Neural cell (in vitro differentiated cells): ENCODE measurements around the gene DCXR.

Source experiments
- EP300 ChIP-seq: fragments of 450-650 bp; conservative IDR thresholded peaks from 2 replicates; pipeline ENCODE4 v1.6.1; 2014; ENCODE audit warnings: antibody characterized with exemption, mild to moderate bottlenecking, moderate library complexity; ENCODE audit not compliant: poor library complexity, severe bottlenecking
- EZH2 ChIP-seq: fragments of 200-600, 300-800 bp; shearing (Covaris generic), sonication (generic); IDR thresholded peaks from 2 replicates; pipeline ENCODE4 v1.6.1; 2014; ENCODE audit warnings: antibody characterized with exemption, low read length, borderline replicate concordance, mild to moderate bottlenecking; ENCODE audit not compliant: insufficient read depth, poor library complexity, severe bottlenecking
- MXI1 ChIP-seq: fragments of 450-650 bp; conservative IDR thresholded peaks from 2 replicates; pipeline ENCODE4 v1.6.1; 2014; ENCODE audit warnings: antibody characterized with exemption, mild to moderate bottlenecking; ENCODE audit not compliant: poor library complexity, severe bottlenecking
- POLR2AphosphoS5 ChIP-seq: IDR thresholded peaks from 2 replicates; pipeline ENCODE4 v1.6.1; 2012
- RAD21 ChIP-seq: fragments of 450-650 bp; conservative IDR thresholded peaks from 2 replicates; pipeline ENCODE4 v1.6.1; 2014; ENCODE audit warnings: antibody characterized with exemption, mild to moderate bottlenecking, moderate library complexity
- SMC3 ChIP-seq: fragments of 450-650 bp; conservative IDR thresholded peaks from 2 replicates; pipeline ENCODE4 v1.6.1; 2014; ENCODE audit warnings: antibody characterized with exemption, mild to moderate bottlenecking, moderate library complexity; ENCODE audit not compliant: poor library complexity
- TAF1 ChIP-seq: IDR thresholded peaks from 2 replicates; pipeline ENCODE4 v1.6.1; 2012; ENCODE audit warnings: low read depth
- TF ChIP-seq, protein P1 (sequence below): fragments of 450-650 bp; IDR thresholded peaks from 2 replicates; pipeline ENCODE4 v1.5.1; 2014; ENCODE audit warnings: antibody characterized with exemption, mild to moderate bottlenecking, moderate library complexity; ENCODE audit not compliant: poor library complexity, severe bottlenecking
- TF ChIP-seq, protein P2 (sequence below): IDR thresholded peaks from 2 replicates; pipeline ENCODE4 v1.6.1; 2012; ENCODE audit warnings: borderline replicate concordance

DNA sequence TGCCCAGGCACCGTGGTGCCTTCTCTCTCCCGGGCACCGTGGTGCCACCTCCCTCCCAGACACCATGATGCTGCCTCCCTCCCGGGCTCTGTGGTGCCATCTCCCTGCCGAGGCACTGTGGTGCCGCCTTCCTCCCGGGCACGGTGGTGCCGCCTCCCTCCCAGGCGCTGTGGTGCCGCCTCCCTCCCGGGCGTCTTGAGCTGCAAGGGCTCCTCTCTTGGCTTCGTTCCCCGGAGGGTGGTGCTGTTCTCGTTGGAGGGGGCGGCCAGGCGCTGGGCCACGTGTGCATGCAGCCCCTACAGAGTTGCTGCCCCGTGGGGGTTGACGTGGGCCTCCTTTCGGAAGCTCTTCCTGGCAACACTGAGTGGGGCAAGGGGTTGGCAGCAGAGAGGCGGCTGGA, 23.1 kb downstream of the DCXR start:
- TF ChIP-seq, protein P1, sequence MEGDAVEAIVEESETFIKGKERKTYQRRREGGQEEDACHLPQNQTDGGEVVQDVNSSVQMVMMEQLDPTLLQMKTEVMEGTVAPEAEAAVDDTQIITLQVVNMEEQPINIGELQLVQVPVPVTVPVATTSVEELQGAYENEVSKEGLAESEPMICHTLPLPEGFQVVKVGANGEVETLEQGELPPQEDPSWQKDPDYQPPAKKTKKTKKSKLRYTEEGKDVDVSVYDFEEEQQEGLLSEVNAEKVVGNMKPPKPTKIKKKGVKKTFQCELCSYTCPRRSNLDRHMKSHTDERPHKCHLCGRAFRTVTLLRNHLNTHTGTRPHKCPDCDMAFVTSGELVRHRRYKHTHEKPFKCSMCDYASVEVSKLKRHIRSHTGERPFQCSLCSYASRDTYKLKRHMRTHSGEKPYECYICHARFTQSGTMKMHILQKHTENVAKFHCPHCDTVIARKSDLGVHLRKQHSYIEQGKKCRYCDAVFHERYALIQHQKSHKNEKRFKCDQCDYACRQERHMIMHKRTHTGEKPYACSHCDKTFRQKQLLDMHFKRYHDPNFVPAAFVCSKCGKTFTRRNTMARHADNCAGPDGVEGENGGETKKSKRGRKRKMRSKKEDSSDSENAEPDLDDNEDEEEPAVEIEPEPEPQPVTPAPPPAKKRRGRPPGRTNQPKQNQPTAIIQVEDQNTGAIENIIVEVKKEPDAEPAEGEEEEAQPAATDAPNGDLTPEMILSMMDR = no peak
- TF ChIP-seq RAD21 (no peak), EZH2 (no peak), SMC3 (no peak), POLR2AphosphoS5 (no peak), TAF1 (no peak), MXI1 (no peak), EP300 (no peak)
- TF ChIP-seq, protein P2, sequence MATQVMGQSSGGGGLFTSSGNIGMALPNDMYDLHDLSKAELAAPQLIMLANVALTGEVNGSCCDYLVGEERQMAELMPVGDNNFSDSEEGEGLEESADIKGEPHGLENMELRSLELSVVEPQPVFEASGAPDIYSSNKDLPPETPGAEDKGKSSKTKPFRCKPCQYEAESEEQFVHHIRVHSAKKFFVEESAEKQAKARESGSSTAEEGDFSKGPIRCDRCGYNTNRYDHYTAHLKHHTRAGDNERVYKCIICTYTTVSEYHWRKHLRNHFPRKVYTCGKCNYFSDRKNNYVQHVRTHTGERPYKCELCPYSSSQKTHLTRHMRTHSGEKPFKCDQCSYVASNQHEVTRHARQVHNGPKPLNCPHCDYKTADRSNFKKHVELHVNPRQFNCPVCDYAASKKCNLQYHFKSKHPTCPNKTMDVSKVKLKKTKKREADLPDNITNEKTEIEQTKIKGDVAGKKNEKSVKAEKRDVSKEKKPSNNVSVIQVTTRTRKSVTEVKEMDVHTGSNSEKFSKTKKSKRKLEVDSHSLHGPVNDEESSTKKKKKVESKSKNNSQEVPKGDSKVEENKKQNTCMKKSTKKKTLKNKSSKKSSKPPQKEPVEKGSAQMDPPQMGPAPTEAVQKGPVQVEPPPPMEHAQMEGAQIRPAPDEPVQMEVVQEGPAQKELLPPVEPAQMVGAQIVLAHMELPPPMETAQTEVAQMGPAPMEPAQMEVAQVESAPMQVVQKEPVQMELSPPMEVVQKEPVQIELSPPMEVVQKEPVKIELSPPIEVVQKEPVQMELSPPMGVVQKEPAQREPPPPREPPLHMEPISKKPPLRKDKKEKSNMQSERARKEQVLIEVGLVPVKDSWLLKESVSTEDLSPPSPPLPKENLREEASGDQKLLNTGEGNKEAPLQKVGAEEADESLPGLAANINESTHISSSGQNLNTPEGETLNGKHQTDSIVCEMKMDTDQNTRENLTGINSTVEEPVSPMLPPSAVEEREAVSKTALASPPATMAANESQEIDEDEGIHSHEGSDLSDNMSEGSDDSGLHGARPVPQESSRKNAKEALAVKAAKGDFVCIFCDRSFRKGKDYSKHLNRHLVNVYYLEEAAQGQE = no peak
